DND-41 (cell line): ENCODE results near the gene RGL1.

Experiments used
- ATAC-seq: fragments of 200-7000 bp; cut with Tn5 transposase; 3 replicates; pipeline ENCODE4 v1.9.1; 2021; ENCODE audit warnings: low read depth; ENCODE audit not compliant: insufficient read depth
- DNase-seq: peaks from one replicate; pipeline ENCODE4 v3.0.0-alpha.2; 2020
- H2AFZ ChIP-seq: 2 replicates; pipeline ENCODE4 v1.6.0; 2012; ENCODE audit warnings: low read depth, low read length
- H3K27ac ChIP-seq: 2 replicates; pipeline ENCODE4 v1.5.1; 2012; ENCODE audit warnings: low read length, inconsistent platforms
- H3K27me3 ChIP-seq: fragments of 200-600 bp; sonication (generic); 2 replicates; pipeline ENCODE4 v1.6.0; 2012; ENCODE audit warnings: low read length, mild to moderate bottlenecking, inconsistent platforms; ENCODE audit not compliant: insufficient read depth, poor library complexity
- H3K36me3 ChIP-seq: 2 replicates; pipeline ENCODE4 v1.5.1; 2012; ENCODE audit warnings: low read length, inconsistent platforms; ENCODE audit not compliant: insufficient read depth
- H3K4me1 ChIP-seq: 2 replicates; pipeline ENCODE4 v1.5.1; 2012; ENCODE audit warnings: mild to moderate bottlenecking, low read length; ENCODE audit not compliant: insufficient read depth
- H3K4me2 ChIP-seq: 2 replicates; pipeline ENCODE4 v1.6.0; 2012; ENCODE audit warnings: mild to moderate bottlenecking, moderate library complexity, low read length, inconsistent platforms; ENCODE audit not compliant: insufficient read depth
- H3K4me3 ChIP-seq, 2 experiments: fragments of 200-600 bp in 1 of 2; shearing (Covaris generic) in 1 of 2; 2 replicates each; pipeline ENCODE4 v1.5.1; 2012 to 2016; ENCODE audit warnings: inconsistent platforms in 2 of 2, low read length in 2 of 2, mild to moderate bottlenecking in 2 of 2, low read depth in 1 of 2, moderate library complexity in 1 of 2
- H3K79me2 ChIP-seq: 2 replicates; pipeline ENCODE4 v1.6.0; 2012; ENCODE audit warnings: low read length, inconsistent platforms; ENCODE audit not compliant: insufficient read depth
- H3K9ac ChIP-seq: 2 replicates; pipeline ENCODE4 v1.6.0; 2012; ENCODE audit warnings: low read depth, mild to moderate bottlenecking, inconsistent platforms, low read length, moderate library complexity
- H3K9me3 ChIP-seq: 2 replicates; pipeline ENCODE4 v1.5.1; 2012; ENCODE audit warnings: low read length, moderate library complexity, mild to moderate bottlenecking, inconsistent platforms; ENCODE audit not compliant: insufficient read depth, severe bottlenecking
- H4K20me1 ChIP-seq: 2 replicates; pipeline ENCODE4 v1.6.0; 2012; ENCODE audit warnings: low read length; ENCODE audit not compliant: insufficient read depth
- EZH2 ChIP-seq: IDR thresholded peaks from 3 replicates; pipeline ENCODE4 v1.6.1; 2012; ENCODE audit warnings: borderline replicate concordance, low read depth, mild to moderate bottlenecking, moderate library complexity, low read length, inconsistent platforms; ENCODE audit not compliant: severe bottlenecking
- TF ChIP-seq, protein P1 (sequence below): IDR thresholded peaks from 2 replicates; pipeline ENCODE4 v1.5.1; 2012; ENCODE audit warnings: borderline replicate concordance, low read length, moderate library complexity, mild to moderate bottlenecking; ENCODE audit not compliant: poor library complexity, severe bottlenecking; ENCODE audit errors: extremely low read depth

Gene RGL1

DNA sequence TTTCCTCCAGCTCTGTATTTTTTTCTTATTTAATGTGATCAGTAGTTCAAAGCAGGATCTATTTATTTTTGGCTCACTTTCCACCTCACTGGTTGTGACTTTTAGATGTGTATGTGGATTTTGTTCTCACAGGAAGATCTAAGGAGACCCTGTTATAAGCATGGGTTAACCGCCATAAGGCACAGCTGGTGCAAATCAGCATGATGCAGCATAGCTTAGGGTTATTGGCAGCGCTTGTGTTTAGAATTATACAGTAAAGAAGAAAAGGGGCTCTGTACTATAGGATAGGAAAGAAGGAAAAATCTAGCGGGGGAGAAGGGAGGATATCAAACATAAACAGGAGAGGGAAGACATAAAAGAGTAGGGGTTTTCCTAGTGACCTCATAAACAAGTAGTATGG, 26.9 kb upstream of the RGL1 start:
- Histone ChIP-seq H3K4me2 (no peak overlapping the region), H3K4me3 (no peak overlapping the region)

DNA sequence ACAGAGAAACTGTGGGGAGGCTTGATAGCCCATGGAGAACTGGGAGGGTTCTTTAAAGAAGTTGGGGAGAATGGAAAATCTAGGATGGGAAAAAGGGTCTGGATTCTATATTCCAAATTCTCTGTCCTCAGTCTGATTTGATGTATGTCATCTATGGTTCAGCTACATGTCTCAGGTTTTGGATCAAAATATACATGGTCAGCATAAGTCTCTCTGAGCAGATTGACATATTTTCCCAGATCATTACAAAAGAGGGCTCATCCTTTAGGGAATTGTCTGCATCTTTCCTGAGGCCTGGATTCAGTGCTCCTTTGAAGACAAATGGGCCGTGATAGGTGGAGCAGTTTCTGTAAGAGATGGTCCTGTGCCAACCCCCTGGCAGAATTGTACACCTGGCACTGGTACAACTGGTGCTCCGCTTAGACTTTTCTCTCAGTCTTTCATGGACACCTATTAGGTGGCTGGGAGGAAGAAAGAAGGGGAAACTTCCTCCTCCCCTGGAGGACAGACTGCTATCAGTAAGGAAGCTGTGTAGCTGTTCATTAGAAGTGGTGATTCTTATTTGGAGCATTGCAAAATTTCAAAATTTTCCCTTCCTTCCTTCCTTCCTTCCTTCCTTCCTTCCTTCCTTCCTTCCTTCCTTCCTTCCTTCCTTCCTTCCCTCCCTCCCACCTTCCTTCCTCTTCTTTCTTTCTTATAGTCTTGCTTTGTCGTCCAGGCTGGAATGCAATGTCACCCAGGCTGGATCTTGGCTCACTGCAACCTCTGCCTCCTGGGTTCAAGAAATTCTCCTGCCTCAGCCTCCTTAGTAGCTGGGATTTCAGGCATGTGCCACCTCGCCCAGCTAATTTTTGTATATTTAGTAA, 26.1 kb upstream of the RGL1 start:
- H3K4me2 ChIP-seq = no peak overlapping the region
- DNase-seq (no peak), ATAC-seq (no peak)
- TF ChIP-seq EZH2 = no peak
- TF ChIP-seq, protein P1, sequence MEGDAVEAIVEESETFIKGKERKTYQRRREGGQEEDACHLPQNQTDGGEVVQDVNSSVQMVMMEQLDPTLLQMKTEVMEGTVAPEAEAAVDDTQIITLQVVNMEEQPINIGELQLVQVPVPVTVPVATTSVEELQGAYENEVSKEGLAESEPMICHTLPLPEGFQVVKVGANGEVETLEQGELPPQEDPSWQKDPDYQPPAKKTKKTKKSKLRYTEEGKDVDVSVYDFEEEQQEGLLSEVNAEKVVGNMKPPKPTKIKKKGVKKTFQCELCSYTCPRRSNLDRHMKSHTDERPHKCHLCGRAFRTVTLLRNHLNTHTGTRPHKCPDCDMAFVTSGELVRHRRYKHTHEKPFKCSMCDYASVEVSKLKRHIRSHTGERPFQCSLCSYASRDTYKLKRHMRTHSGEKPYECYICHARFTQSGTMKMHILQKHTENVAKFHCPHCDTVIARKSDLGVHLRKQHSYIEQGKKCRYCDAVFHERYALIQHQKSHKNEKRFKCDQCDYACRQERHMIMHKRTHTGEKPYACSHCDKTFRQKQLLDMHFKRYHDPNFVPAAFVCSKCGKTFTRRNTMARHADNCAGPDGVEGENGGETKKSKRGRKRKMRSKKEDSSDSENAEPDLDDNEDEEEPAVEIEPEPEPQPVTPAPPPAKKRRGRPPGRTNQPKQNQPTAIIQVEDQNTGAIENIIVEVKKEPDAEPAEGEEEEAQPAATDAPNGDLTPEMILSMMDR = no peak
- no peak overlapping the region for H3K4me3 ChIP-seq
- no peaks in the 10 kb centered on the region for H4K20me1 ChIP-seq
- no peaks in the 10 kb centered on the region for H3K79me2 ChIP-seq
- H3K9me3 ChIP-seq = no peaks in the 10 kb centered on the region
- no peak overlapping the region for H3K9ac ChIP-seq
- no peaks in the 10 kb centered on the region for H3K4me1 ChIP-seq
- H3K27me3 ChIP-seq = no peaks in the 10 kb centered on the region
- H2AFZ ChIP-seq = no peak overlapping the region
- H3K27ac ChIP-seq = no peak overlapping the region
- no peaks in the 10 kb centered on the region for H3K36me3 ChIP-seq

More for the DNA sequence above, 26.9 kb upstream of the RGL1 start:
- Histone ChIP-seq H3K27me3 (no peaks in the 10 kb centered on the region), H3K27ac (no peak overlapping the region), H3K9me3 (no peaks in the 10 kb centered on the region), H2AFZ (no peak overlapping the region), H3K9ac (no peak overlapping the region), H3K36me3 (no peaks in the 10 kb centered on the region), H3K79me2 (no peaks in the 10 kb centered on the region), H3K4me1 (no peaks in the 10 kb centered on the region), H4K20me1 (no peaks in the 10 kb centered on the region)
- ATAC-seq (no peak), DNase-seq (no peak)
- TF ChIP-seq, protein P1 = no peak
- TF ChIP-seq EZH2 = no peak

DNA sequence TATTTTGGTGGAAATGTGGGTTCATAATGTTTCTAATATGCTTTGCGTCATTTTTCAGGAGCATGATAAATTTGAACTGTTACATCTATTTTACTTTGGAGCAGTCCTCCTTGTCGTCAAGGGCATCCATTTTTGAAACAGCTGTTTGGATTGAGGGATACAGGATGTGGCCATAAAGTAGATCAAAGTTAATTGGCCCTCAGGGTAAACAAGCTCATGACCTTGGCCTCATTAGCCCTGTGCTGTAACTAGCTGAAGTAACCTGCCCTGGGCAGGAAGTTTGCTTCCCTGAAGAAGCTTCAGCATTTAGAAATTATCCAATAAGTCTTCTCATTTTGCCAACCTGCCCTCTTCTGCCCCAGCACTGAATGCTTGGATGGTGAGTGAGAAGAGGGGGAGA, 24.8 kb upstream of the RGL1 start:
- Histone ChIP-seq H3K27ac (no peak overlapping the region), H3K4me1 (no peaks in the 10 kb centered on the region), H3K36me3 (no peaks in the 10 kb centered on the region), H2AFZ (no peak overlapping the region), H3K79me2 (no peaks in the 10 kb centered on the region), H3K9me3 (no peaks in the 10 kb centered on the region), H4K20me1 (no peaks in the 10 kb centered on the region), H3K4me2 (no peak overlapping the region), H3K9ac (no peak overlapping the region), H3K4me3 (no peak overlapping the region), H3K27me3 (no peaks in the 10 kb centered on the region)
- TF ChIP-seq, protein P1 = no peak
- no peak for TF ChIP-seq EZH2
- no peak for ATAC-seq
- DNase-seq = no peak
